Dorsolateral prefrontal cortex (tissue), 118 donors: ENCODE data around the gene TRIM10. TPM values are rescaled to one million over a fixed set of nuclear protein-coding genes. Genes with fewer than 3 reads are reported as not detected.

Source experiments
- total RNA-seq, 120 experiments: library from RNA; stranded (reverse); gene quantifications; one replicate each; pipeline versions ENCODE4 v1.2.3 to v1.2.4, GENCODE V29; 2022

Gene TRIM10
- total RNA-seq, 120 experiments from 2014 or later: 0.15 to 0.22 (median 0.18) TPM; not detected in 115

Other genes starting within 250 kb of the TRIM10 start
- gene HLA-A, start 218.7 kb downstream of the TRIM10 start, total RNA-seq: 100 to 1,000 TPM in 84 of 120 experiments, 10 to 100 TPM in 36; 40.9 to 370 (median 124) TPM
- 10 to 100 TPM in 54 of 120 experiments, 1 to 10 TPM in 66; 4.4 to 22.2 (median 9.5) TPM for gene POLR1H, start 99.9 kb downstream of the TRIM10 start, total RNA-seq
- gene PPP1R11, start 94.0 kb downstream of the TRIM10 start, total RNA-seq: 10 to 100 TPM; 44.4 to 86.3 (median 63.9) TPM
- gene RNF39, start 85.4 kb downstream of the TRIM10 start, total RNA-seq: under 1 TPM in 7 of 120 experiments, not detected in 113; 0.23 to 0.49 (median 0.26) TPM
- gene TRIM31, start 48.1 kb downstream of the TRIM10 start, total RNA-seq: not detected
- gene TRIM40, start 25.1 kb downstream of the TRIM10 start, total RNA-seq: not detected
- gene TRIM15, start 2.3 kb upstream of the TRIM10 start, total RNA-seq: not detected
- gene TRIM26, start 52.2 kb upstream of the TRIM10 start, total RNA-seq: 10 to 100 TPM; 22.4 to 51.1 (median 31.6) TPM
- gene TRIM39, start 165.7 kb upstream of the TRIM10 start, total RNA-seq: 10 to 100 TPM in 89 of 120 experiments, 1 to 10 TPM in 31; 6.8 to 16.8 (median 11.0) TPM
- 10 to 100 TPM; 25.5 to 57.1 (median 41.0) TPM for gene RPP21, start 183.9 kb upstream of the TRIM10 start, total RNA-seq